ENCODE measurements around the gene BAIAP2. TPM values are rescaled to one million over a fixed set of nuclear protein-coding genes. Genes with fewer than 3 reads are reported as not detected.

Gene BAIAP2
- total and polyA plus RNA-seq, 10 of the 15 experiments (the other 5 are each of a cell fraction or from before 2014, with no cell fraction given): 0.15 to 1.2 (median 0.46) TPM; not detected in 2

DNA sequence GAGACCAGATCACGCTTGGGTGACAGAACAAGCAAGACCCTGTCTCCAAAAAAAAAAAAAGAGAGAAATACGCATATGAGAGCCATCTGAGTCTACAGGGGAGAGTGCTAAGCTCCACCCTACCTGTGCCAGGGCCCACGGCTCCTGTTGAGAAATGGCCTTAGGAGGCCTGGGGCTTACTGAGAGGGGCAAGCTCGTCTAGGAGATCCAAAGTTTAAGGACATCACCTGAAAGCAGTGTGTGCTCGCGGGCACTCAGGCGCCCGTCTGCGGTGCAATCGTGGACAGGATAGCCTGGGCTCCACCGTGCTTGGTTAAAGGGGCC is 14.5 kb upstream of the BAIAP2 start:
- in situ Hi-C loops (cut with MboI) (loop anchor here (10.0 to 25.0 kb wide), 2 partner anchors 74 to 217 kb away; partner anchors contain the start of genes NDUFAF8 and TEPSIN), intact Hi-C loops (cut with micrococcal nuclease; ENCODE audit: unreplicated experiment) (no loop called here)
- CTCF ChIA-PET: no interaction called here
- FAIRE-seq (no peak), ATAC-seq (no peak), DNase-seq (ENCODE audit: low read depth, low spot score) (no peak)
- no peaks in the 10 kb centered on the region for H3K79me2 ChIP-seq (ENCODE audit: control insufficient read depth, insufficient read depth, low read length)
- H3K9ac ChIP-seq (ENCODE audit: control insufficient read depth, insufficient read depth, low read length): no peak overlapping the region
- no TSS peak for BruUV-seq (replicated peaks)
- H2AFZ ChIP-seq (ENCODE audit: control insufficient read depth, low read depth, low read length): no peak overlapping the region
- TF ChIP-seq POLR2AphosphoS5 (IDR thresholded peaks at IDR 0.05; ENCODE audit: low read length): no peak
- TF ChIP-seq RAD51 (IDR thresholded peaks at IDR 0.05): no peak
- no peak for TF ChIP-seq KDM1A (IDR thresholded peaks at IDR 0.05; ENCODE audit: borderline replicate concordance)
- TF ChIP-seq ZNF384 (IDR thresholded peaks at IDR 0.05; ENCODE audit: borderline replicate concordance, low read depth, low read length): no peak
- no peak for TF ChIP-seq NFXL1 (IDR thresholded peaks at IDR 0.05; ENCODE audit: borderline replicate concordance)
- no peak for TF ChIP-seq EGR1 (IDR thresholded peaks at IDR 0.05; ENCODE audit: borderline replicate concordance in 1 of 2, low read depth in 2 of 2, low read length in 2 of 2)
- TF ChIP-seq MXI1 (IDR thresholded peaks at IDR 0.05; ENCODE audit: low read depth, low read length): no peak
- no peak for TF ChIP-seq RUNX3 (IDR thresholded peaks at IDR 0.05; ENCODE audit: low read length)
- no peak for TF ChIP-seq HDAC2 (IDR thresholded peaks at IDR 0.05)
- TF ChIP-seq NRF1 (conservative IDR thresholded peaks at IDR 0.05; ENCODE audit: low read depth, low read length): no peak
- TF ChIP-seq, protein P1, sequence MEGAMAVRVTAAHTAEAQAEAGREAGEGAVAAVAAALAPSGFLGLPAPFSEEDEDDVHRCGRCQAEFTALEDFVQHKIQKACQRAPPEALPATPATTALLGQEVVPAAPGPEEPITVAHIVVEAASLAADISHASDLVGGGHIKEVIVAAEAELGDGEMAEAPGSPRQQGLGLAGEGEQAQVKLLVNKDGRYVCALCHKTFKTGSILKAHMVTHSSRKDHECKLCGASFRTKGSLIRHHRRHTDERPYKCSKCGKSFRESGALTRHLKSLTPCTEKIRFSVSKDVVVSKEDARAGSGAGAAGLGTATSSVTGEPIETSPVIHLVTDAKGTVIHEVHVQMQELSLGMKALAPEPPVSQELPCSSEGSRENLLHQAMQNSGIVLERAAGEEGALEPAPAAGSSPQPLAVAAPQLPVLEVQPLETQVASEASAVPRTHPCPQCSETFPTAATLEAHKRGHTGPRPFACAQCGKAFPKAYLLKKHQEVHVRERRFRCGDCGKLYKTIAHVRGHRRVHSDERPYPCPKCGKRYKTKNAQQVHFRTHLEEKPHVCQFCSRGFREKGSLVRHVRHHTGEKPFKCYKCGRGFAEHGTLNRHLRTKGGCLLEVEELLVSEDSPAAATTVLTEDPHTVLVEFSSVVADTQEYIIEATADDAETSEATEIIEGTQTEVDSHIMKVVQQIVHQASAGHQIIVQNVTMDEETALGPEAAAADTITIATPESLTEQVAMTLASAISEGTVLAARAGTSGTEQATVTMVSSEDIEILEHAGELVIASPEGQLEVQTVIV (IDR thresholded peaks at IDR 0.05; ENCODE audit: borderline replicate concordance, partially characterized antibody): no peak
- H3K27ac ChIP-seq (ENCODE audit: control insufficient read depth, insufficient read depth): no peak overlapping the region
- H4K20me1 ChIP-seq (ENCODE audit: control insufficient read depth, insufficient read depth): no peaks in the 10 kb centered on the region
- SMC1A ChIA-PET (ENCODE audit: uncharacterized antibody, unreplicated experiment): no interaction called here
- RAD21 ChIA-PET (ENCODE audit: unreplicated experiment): no interaction called here
- WGBS (ENCODE audit: insufficient coverage, insufficient replicate concordance, low lambda C conversion rate, missing lambda C conversion rate): 63% methylated on average over 10 of the region's 11 CpGs
- H3K9me3 ChIP-seq (replicated peaks; ENCODE audit: control insufficient read depth, insufficient read depth, low read length): no peaks in the 10 kb centered on the region; the same call in 2 of the 3 replicates
- H3K36me3 ChIP-seq (ENCODE audit: control insufficient read depth in 2 of 2, insufficient read depth in 2 of 2, low read length in 1 of 2): no peaks in the 10 kb centered on the region
- H3K4me2 ChIP-seq (ENCODE audit: control insufficient read depth, insufficient read depth): no peak overlapping the region
- H3K27me3 ChIP-seq (replicated peaks in 1 of 2; ENCODE audit: control insufficient read depth in 2 of 2, insufficient read depth in 2 of 2, low read length in 1 of 2): peaks cover 0 to 2% of the 10 kb centered on the region in 2 experiments; a peak in 1 of 4 replicates
- POLR2A ChIA-PET: no interaction called here
- H3K4me1 ChIP-seq (ENCODE audit: control insufficient read depth, insufficient read depth, low read length): no peaks in the 10 kb centered on the region
- H3K4me3 ChIP-seq: no peak overlapping the region
